ENCODE results near the gene CACNA1B.

DNA sequence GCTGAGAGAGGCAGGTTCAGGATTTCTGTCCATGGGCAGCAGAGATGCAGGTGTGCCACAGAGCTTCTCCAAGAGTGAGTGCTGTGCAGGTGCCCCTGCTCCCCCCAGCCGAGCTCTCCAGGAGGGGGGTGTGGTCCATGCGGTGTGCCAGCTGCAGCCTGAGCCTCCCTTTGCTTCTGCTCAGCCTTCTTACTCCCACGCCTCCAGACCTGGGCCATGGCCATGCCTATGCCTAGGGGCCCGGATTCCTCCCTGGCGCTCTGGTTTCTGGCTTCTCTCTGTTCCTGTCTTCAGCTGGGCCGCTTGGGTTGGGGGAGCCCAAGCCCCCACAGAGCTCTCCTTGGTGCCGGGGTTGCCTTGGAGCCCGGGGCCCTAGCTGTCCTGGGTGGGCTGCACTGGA, 133.3 kb downstream of the CACNA1B start:
- TF ChIP-seq, protein P1, sequence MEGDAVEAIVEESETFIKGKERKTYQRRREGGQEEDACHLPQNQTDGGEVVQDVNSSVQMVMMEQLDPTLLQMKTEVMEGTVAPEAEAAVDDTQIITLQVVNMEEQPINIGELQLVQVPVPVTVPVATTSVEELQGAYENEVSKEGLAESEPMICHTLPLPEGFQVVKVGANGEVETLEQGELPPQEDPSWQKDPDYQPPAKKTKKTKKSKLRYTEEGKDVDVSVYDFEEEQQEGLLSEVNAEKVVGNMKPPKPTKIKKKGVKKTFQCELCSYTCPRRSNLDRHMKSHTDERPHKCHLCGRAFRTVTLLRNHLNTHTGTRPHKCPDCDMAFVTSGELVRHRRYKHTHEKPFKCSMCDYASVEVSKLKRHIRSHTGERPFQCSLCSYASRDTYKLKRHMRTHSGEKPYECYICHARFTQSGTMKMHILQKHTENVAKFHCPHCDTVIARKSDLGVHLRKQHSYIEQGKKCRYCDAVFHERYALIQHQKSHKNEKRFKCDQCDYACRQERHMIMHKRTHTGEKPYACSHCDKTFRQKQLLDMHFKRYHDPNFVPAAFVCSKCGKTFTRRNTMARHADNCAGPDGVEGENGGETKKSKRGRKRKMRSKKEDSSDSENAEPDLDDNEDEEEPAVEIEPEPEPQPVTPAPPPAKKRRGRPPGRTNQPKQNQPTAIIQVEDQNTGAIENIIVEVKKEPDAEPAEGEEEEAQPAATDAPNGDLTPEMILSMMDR (IDR thresholded peaks at IDR 0.05): no peak
- no peak for TF ChIP-seq POLR2A (IDR thresholded peaks at IDR 0.05)
